ENCODE measurements around the gene FSCN2. TPM values are rescaled to one million over a fixed set of nuclear protein-coding genes. Genes with fewer than 3 reads are reported as not detected.

FSCN2 gene
- total and polyA plus RNA-seq, 2 donors (not counting 3 experiments of a cell fraction or from before 2014, with no cell fraction given) = 0.32 to 0.71 TPM

DNA sequence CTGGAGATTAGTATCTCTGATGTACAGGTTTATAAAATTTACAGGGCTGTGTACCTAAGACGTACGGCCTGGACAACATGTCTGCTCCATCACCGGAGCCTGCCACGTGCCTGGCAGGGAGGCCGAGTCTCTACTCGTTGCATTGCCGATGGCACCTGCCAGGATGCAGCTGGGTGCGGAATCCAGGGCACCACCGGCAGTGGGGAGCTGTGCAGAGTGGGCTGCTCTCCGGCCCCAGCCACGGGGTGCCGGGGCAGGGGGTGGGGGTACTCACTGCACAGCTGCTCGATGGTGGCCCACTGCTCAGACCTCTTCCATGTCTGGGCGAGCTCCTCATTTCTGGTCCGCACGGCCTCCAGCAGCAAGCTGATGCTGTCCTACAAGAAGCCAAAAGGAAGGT, 37.1 kb downstream of the FSCN2 start:
- DNase-seq (ENCODE audit: low read depth, low spot score) = no peak

More for the DNA sequence above, 37.1 kb downstream of the FSCN2 start:
- Histone ChIP-seq H2AFZ (ENCODE audit: low read depth, low read length) (no peak overlapping the region), H3K36me3 (ENCODE audit: control insufficient read depth in 2 of 2, extremely low read depth in 1 of 2, insufficient read depth in 2 of 2, low read length in 2 of 2) (peaks cover 18 to 19% of the 10 kb centered on the region in 2 experiments), H3K4me3 (replicated peaks in 1 of 3; ENCODE audit: insufficient read depth in 1 of 3, low read depth in 1 of 3, low read length in 3 of 3) (no peak overlapping the region), H3K9me3 (replicated peaks; ENCODE audit: control insufficient read depth, insufficient read depth, low read length) (no peaks in the 10 kb centered on the region), H4K20me1 (replicated peaks; ENCODE audit: control insufficient read depth, extremely low read depth, insufficient read depth, low read length) (no peaks in the 10 kb centered on the region), H3K27ac (ENCODE audit: insufficient read depth, low read depth, low read length) (peak overlapping the region; percentile 96), H3K4me1 (ENCODE audit: control insufficient read depth, extremely low read depth, insufficient read depth, low read length) (peaks cover 69% of the 10 kb centered on the region), H3K4me2 (ENCODE audit: insufficient read depth, low read length) (peak overlapping the region; percentile 80), H3K9me1 (replicated peaks; ENCODE audit: control insufficient read depth, extremely low read depth, insufficient read depth, low read length) (no peaks in the 10 kb centered on the region), H3K27me3 (ENCODE audit: control insufficient read depth in 2 of 2, insufficient read depth in 2 of 2, low read length in 2 of 2) (no peaks in the 10 kb centered on the region), H3K79me2 (ENCODE audit: control insufficient read depth, insufficient read depth, low read length) (peaks cover 20% of the 10 kb centered on the region), H3K9ac (replicated peaks; ENCODE audit: extremely low read depth, insufficient read depth, low read length) (peak overlapping the region; percentile 85)
- no TSS peak for BruUV-seq (replicated peaks)
- no peak for FAIRE-seq
- POLR2A ChIA-PET = no interaction called here
- intact Hi-C loops (cut with micrococcal nuclease) (loop anchor here (5.0 kb wide), 1 partner anchor 37 kb away; no protein-coding TSS in a partner anchor), dilution Hi-C loops (cut with MboI; ENCODE audit: extremely low pct_ligation_motif_present, low sequenced_read_pairs) (no loop called here)
- CTCF ChIA-PET = interaction anchor here (1.0 to 2.6 kb wide), 3 partner anchors 10 to 36 kb away, joined by 3 to 16 read pairs (median 4); no protein-coding TSS in a partner anchor
- TF ChIP-seq, protein P1, sequence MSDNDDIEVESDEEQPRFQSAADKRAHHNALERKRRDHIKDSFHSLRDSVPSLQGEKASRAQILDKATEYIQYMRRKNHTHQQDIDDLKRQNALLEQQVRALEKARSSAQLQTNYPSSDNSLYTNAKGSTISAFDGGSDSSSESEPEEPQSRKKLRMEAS (IDR thresholded peaks at IDR 0.05; ENCODE audit: insufficient read depth, insufficient read length) = no peak
- TF ChIP-seq POLR2A (IDR thresholded peaks at IDR 0.05; ENCODE audit: low read depth, low read length) (no peak), MYC (IDR thresholded peaks at IDR 0.05; ENCODE audit: low read depth, low read length) (no peak), JUN (IDR thresholded peaks at IDR 0.05; ENCODE audit: borderline replicate concordance, insufficient read depth, insufficient read length, low read depth) (no peak), GATA2 (IDR thresholded peaks at IDR 0.05; ENCODE audit: insufficient read depth, insufficient read length, low read depth, low read length) (no peak), POLR2AphosphoS5 (IDR thresholded peaks at IDR 0.05; ENCODE audit: insufficient read depth, low read depth, low read length) (no peak), FOS (IDR thresholded peaks at IDR 0.05; ENCODE audit: borderline replicate concordance, insufficient read depth, low read length) (no peak), EZH2 (IDR thresholded peaks at IDR 0.05; ENCODE audit: borderline replicate concordance, low read depth, low read length, severe bottlenecking) (no peak)
- TF ChIP-seq, protein P2, sequence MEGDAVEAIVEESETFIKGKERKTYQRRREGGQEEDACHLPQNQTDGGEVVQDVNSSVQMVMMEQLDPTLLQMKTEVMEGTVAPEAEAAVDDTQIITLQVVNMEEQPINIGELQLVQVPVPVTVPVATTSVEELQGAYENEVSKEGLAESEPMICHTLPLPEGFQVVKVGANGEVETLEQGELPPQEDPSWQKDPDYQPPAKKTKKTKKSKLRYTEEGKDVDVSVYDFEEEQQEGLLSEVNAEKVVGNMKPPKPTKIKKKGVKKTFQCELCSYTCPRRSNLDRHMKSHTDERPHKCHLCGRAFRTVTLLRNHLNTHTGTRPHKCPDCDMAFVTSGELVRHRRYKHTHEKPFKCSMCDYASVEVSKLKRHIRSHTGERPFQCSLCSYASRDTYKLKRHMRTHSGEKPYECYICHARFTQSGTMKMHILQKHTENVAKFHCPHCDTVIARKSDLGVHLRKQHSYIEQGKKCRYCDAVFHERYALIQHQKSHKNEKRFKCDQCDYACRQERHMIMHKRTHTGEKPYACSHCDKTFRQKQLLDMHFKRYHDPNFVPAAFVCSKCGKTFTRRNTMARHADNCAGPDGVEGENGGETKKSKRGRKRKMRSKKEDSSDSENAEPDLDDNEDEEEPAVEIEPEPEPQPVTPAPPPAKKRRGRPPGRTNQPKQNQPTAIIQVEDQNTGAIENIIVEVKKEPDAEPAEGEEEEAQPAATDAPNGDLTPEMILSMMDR (IDR thresholded peaks at IDR 0.05; ENCODE audit: extremely low read depth in 1 of 2, insufficient read depth in 1 of 2, low read depth in 1 of 2, low read length in 2 of 2) = no peak

Data from endothelial cell of umbilical vein (primary cell).